Measurements from ENCODE around the gene NISCH.

NISCH gene

DNA sequence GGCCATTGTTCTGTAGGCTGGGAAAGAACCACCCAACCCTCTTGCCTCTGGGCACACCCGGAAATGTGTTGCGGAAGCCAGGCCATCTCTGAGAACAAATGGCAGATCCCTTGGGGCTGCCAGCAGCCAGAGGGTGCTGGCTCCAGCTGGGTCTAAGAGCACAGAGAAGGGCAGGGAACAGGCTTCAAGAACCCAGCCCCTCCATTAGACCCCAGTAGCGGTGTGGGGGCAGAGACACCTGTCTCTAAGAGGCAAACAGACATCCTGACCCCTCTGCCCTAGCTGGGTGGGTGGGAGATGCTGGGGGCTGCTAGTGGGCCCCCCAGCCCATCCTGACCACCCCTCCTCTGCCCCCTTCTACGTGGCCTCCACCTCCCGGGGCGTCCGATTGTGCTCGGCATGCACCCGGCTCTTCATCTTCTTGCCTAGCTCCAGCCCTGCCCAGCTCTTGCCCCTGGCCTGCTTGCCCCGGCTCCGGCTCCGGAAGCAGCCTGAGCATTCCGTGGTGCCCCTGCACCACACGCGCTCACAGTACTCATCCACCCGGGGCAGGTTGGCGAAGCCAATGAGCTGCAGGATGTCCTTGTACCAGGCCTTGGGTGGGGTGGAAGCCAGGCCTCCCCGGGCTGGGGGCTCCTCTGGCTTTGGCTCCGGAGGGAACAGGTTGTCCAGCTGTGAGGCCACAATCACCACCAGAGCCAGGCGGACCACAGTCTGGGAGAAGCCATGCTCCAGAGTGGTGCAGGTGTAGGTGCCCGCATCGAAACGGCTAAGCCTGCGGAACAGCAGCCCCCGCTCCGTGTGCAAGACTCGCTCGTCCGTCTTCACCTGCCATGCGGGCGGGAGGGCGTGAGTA, 19.9 kb upstream of the NISCH start:
- DNase-seq (ENCODE audit: low read depth, low spot score), result no peak

GRCh38 chr3:52436500-52437149, 18.8 kb upstream of the NISCH start:
- DNase-seq (ENCODE audit: low read depth, low spot score), result no peak

DNA sequence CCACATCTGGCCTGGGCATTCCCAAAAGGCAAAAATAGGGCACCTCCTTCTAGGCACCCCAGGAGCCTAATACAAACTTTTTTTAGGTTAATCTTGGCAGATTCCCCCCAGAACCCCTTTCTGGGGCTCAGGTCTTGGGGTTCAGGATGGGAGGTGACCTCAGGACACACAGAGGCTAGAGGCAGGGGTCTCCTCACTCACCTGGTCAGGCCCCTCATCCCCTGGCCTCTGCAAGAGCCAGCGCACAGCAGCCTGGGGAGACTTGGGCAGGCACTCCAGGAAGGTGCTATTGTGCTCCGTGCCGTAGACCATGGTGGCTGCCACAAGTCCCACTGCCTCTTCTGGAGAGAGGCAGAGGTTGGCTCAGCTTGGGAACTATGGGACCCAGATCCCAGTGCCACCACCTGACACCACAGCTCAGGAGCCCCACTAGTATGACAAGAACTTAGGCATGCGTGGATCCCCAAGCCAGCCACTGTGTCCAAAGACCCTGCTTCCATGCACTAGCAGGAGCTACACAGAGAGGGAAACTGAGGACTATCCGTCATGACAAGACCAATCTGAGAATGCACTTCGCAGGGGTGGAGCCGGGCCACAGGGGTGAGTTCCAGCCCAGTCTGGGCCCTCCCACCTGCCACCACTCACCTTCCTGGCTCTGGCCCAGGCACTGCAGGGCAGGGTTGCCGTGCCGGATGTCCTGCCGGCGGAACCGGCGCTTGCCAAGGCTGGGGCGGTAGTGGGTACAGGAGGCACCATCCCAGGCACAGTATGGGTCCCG, 17.9 kb upstream of the NISCH start:
- no peak for DNase-seq (ENCODE audit: low read depth, low spot score)

GRCh38 chr3:52438104-52438376, 17.4 kb upstream of the NISCH start:
- DNase-seq (ENCODE audit: low read depth, low spot score), result no peak

DNA sequence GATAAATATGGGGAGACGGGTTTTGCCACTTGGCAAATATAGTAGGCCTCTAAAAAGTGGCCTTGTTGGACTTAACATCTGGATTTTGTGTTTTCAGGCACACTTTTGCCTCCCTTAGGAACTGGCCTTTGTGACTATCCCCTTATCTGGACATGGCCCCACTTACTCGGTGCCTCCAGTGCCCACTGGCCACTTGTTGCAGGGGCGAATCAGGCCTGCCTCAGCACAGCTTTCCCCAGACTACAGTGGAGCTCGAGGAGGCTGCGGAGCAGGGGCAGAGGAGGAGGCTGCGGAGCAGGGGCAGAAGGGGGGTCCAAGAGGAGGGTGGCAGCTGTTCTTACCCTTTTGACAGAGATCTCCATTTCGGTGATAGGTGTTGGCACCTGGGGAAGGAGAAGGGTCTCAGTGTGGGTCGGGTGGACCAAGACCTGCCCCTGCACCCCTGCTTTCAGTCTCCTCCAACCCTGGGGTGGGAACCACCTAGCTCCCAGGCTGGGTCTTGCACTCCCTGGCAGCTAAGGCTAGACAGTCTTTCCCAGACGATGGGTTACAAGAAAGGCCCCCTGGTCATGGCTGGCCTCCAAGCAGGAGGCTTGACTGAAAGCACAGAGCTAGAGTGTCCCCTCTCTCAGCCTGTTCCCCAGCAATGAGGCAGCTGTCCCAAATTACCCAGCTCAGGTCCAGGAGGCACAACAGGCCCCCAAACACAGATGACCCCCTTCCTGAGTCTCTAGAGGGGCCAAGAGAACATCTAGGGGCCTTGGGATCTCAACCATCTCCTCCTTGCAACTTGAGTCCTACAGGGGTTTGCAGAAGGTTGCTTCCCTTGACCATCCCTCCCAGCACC, 16.6 kb upstream of the NISCH start:
- DNase-seq (ENCODE audit: low read depth, low spot score), result no peak

- DNase-seq (ENCODE audit: low read depth, low spot score), result no peak
Measured at GRCh38 chr3:52439426-52440248, 15.8 kb upstream of the NISCH start.

GRCh38 chr3:52440249-52440551, 15.2 kb upstream of the NISCH start:
- DNase-seq (ENCODE audit: low read depth, low spot score), result no peak

- DNase-seq (ENCODE audit: low read depth, low spot score), result no peak
Measured at GRCh38 chr3:52440671-52441070, 14.7 kb upstream of the NISCH start.

DNA sequence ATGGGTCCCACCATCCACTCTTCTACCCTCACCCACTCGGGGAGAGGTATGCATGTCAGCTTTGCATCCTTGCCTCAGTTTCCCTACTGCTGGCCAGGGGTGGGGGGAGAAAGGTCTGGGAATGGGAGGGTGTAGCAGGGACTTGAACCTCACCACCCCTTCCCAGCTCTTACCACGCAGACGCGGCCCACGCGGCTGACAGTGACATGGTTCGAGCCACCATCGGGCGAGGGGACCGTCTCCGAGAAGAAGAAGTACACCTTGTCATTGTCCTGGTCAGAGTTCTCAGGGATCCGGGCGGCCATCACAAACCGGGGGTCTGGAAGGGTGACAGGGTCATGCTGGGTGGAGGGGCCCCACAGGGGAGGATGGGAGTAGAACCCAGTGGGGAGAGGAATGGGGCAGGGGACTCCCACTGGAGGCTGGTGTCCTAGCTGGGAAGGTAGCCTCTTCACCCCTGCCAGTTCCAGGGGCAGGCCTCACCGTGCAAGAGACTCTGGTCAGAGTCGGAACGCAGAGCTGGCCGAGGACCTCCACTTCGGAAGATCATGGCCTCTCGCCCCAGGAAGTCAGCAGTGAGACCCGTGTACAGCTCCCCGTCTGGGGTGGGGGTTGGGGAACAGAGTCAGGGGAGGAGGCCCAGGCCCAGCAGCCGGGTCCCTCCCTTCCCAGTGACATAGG, 14.2 kb upstream of the NISCH start:
- DNase-seq (ENCODE audit: low read depth, low spot score), result no peak

DNA sequence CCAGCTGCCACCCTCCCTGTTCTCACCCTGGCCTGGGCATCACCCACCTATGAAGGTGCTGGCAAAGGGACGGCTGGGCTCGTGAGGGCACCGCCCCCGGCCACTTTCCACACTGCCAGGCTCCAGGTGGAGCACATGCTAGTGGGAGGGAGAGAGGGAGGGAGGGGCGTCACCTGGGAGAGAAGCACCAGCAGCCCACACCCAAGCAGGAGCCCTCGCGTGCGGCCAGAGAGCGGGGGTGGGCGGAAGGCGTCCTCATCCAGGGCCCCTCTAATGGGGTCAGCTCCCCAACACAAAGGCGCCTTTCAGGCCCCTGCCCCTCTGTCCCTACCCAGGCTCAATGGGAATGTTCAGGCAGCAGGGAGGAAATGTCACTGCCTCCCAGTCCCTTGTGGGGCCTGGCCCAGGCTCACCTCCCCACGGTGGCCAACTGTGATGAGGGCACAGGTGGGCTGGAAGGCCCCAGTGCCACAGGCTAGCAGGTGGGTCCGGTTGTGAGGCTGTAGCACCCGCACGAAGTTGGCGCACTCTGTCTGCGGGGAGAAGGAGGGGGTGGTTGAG, 13.6 kb upstream of the NISCH start:
- no peak for DNase-seq (ENCODE audit: low read depth, low spot score)

DNA sequence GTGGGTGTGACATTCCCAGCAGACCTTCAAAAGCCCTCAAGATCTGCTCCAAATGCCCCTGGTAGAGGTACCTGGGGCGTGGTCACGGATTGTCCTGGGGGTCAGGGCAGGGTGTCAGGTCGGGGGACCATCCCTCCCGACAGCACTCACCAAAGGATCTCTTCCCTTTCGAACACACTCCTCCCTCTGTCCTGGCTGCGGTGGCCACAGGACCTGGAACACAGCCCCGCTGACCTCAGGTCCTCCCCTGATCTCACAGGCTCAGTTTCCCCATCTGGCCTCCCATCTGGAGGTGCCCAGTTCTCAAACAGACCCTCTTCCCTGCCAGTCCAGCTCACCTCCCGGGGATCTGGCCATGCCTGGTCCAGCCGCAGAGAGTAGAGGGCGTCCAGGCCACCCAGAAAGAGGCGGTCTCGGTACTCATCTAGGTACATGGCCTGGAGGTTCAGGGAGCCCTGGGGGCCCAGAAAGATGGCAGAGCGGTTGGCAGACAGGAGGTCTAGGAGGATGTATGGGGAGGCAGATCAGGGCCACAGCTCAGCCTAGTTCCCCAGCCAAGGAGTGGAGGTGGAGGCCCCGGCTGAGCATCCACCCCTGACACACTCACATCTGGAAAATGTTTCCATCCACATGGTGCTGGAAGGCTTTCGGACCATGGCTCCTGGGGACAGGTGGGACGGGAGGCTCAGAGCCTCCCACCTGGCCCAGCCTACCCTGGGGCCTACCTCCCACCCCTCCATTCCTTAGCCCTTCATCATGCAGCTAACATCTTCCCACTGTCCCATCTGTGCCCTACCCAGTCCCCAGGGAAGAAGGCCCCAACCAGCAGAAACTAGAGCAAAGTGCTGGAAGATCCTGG, 12.8 kb upstream of the NISCH start:
- DNase-seq (ENCODE audit: low read depth, low spot score), result no peak

DNA sequence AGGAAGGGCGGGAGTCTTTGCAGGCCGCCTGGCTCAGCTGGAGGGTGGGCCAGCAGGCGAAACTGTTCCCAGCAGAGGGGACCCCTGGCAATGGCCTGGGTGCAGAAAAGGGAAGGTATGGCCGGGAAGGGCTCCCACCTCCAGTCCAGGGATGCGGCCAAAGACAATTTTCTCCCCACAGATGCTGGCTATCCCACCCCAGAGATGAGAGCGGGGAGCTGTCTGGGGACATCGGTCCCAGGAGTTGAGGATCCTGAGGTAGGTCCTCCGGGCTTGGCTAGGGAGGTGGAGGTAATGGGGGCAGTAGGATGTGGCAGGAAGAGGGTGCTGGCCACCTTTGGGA, 12.2 kb upstream of the NISCH start:
- DNase-seq (ENCODE audit: low read depth, low spot score), result no peak

GRCh38 chr3:52443791-52444687, 11.4 kb upstream of the NISCH start:
- no peak for DNase-seq (ENCODE audit: low read depth, low spot score)

GRCh38 chr3:52444860-52445793, 10.3 kb upstream of the NISCH start, which contains the start of gene SEMA3G:
Gene SEMA3G (minus strand): TSS chr3:52445103. CDS start chr3:52445027, 76 bp downstream.
- DNase-seq (ENCODE audit: low read depth, low spot score), result peak; percentile 39

- no peak for DNase-seq (ENCODE audit: low read depth, low spot score)
Measured at GRCh38 chr3:52446042-52446441, 9.4 kb upstream of the NISCH start.

DNA sequence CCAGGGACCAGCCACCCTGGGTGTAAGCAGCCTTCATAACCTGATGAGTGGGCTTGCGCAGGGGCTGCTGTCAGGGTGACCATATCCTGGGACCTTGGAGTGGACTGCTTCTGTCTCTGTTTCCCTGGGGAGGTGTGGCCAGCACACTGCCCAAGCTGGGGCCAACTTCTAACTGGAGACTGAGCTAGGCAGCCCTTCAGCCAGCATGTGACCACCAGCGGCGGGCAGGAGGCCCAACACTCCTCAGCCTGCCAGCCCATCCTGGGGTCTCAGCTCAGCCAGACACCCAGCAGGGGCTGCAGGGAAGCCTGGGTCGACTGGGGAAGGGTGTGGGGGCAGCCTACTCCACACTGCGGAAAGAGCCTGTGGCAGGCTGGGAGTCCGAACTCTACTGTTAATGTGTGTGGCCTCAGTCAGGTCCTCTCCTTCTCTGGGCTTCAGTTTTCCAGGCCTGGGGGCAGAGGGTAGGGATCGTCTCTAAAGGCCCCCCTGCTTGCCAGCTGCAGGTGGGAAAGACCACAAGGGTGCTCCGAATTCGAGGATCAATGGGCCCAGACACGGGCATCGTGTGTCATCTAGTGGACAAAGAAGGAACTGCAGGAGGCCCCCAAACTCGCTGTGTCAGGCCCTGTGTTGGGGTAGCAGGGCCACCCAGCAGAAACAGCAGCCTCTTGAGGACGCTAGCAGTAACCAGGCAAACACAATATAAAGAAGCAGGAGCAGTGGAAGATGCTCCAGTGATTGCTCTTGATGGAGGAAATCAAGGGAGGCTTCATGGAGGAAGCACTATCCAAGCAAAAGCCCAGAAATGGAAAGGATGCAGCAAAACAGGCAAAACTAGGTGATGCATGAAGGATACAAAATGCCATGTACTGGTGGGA, 8.5 kb upstream of the NISCH start:
- peak; percentile 42 for DNase-seq (ENCODE audit: low read depth, low spot score)

Data from activated naive CD8-positive, alpha-beta T cell treated with anti-CD3 and anti-CD28 coated beads, Interleukin-2, amount 50 U/mL, for 16 hours (primary cell).